Measurements from ENCODE around the gene NT5DC4.

GRCh38 chr2:112728029-112728362, 7.2 kb downstream of the NT5DC4 start:
- TF ChIP-seq, protein P1, sequence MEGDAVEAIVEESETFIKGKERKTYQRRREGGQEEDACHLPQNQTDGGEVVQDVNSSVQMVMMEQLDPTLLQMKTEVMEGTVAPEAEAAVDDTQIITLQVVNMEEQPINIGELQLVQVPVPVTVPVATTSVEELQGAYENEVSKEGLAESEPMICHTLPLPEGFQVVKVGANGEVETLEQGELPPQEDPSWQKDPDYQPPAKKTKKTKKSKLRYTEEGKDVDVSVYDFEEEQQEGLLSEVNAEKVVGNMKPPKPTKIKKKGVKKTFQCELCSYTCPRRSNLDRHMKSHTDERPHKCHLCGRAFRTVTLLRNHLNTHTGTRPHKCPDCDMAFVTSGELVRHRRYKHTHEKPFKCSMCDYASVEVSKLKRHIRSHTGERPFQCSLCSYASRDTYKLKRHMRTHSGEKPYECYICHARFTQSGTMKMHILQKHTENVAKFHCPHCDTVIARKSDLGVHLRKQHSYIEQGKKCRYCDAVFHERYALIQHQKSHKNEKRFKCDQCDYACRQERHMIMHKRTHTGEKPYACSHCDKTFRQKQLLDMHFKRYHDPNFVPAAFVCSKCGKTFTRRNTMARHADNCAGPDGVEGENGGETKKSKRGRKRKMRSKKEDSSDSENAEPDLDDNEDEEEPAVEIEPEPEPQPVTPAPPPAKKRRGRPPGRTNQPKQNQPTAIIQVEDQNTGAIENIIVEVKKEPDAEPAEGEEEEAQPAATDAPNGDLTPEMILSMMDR (IDR thresholded peaks at IDR 0.05), result no peak
- TF ChIP-seq POLR2A (IDR thresholded peaks at IDR 0.05), result no peak

Data from body of pancreas (tissue), 4 donors.